Body of pancreas (tissue), 4 donors: ENCODE measurements around the gene USP5. TPM values are rescaled to one million over a fixed set of nuclear protein-coding genes. Genes with fewer than 3 reads are reported as not detected.

Experiments
- ATAC-seq: fragments of 150-250 bp; one replicate; pipeline ENCODE4 v1.9.1; 2016
- DNase-seq, 4 donors: peaks; one replicate each; pipeline ENCODE4 v3.0.0-alpha.2; 2019
- H3K27ac ChIP-seq, 4 donors: fragments of 200-600 bp; sonication (generic); 1 replicate in 3 of 4; 2 replicates in 1 of 4; pipeline versions ENCODE4 v1.5.1 to v1.6.1; 2016 to 2019; ENCODE audit warnings: mild to moderate bottlenecking in 1 of 4, mixed read lengths in 1 of 4, moderate library complexity in 1 of 4
- H3K27me3 ChIP-seq, 2 donors: fragments of 200-600 bp; sonication (generic); one replicate each; pipeline ENCODE4 v1.6.0; 2016; ENCODE audit warnings: mild to moderate bottlenecking in 1 of 2
- H3K36me3 ChIP-seq, 2 donors: fragments of 200-600 bp; sonication (generic); replicated peaks in 1 of 2; 2 replicates each; pipeline ENCODE4 v1.5.1; 2016; ENCODE audit warnings: low read depth in 2 of 2; ENCODE audit not compliant: insufficient read depth in 1 of 2
- H3K4me1 ChIP-seq: fragments of 200-600 bp; sonication (generic); one replicate; pipeline ENCODE4 v1.6.0; 2016
- H3K4me3 ChIP-seq, 2 donors: fragments of 200-600 bp; sonication (generic); 1 replicate in 1 of 2; 2 replicates in 1 of 2; pipeline ENCODE4 v1.5.1; 2016 to 2019
- H3K9me3 ChIP-seq, 3 donors: fragments of 200-600 bp; sonication (generic); 1 replicate in 2 of 3; 2 replicates in 1 of 3; pipeline ENCODE4 v1.5.1; 2016
- CTCF ChIP-seq, 7 experiments: fragments of 450-650 bp in 4 of 7; fragments of 200-600 bp in 3 of 7; sonication (generic) in 3 of 7; IDR thresholded peaks; one replicate each; pipeline ENCODE4 v1.5.1; 2016 to 2019; ENCODE audit warnings: antibody characterized with exemption in 7 of 7
- POLR2A ChIP-seq, 3 donors: fragments of 450-650 bp; IDR thresholded peaks; one replicate each; pipeline ENCODE4 v1.6.1; 2016; ENCODE audit warnings: antibody characterized with exemption in 3 of 3, mild to moderate bottlenecking in 2 of 3
- WGBS, 2 donors: methylation state at CpG; one replicate each; pipeline ENCODE4 v1.1.5; 2017; 5-methylcytosine and 5-hydroxymethylcytosine counted together
- intact Hi-C: fragments of 100-400 bp; cut with DNase I; formaldehyde crosslinking; loops from one replicate; pipeline ENCODE4 v1.15.1; 2023
- total RNA-seq, 2 donors: library from RNA; depleted of rRNA; stranded (reverse); fragments of >200 nt; gene quantifications; one replicate each; pipeline ENCODE4 v1.1.0, GENCODE V29; 2016

The USP5 gene
- total RNA-seq, 2 donors from 2014 or later, result 18.2 to 60.6 TPM

GRCh38 chr12:6849976-6850560 lies 1.9 kb upstream of the USP5 start:
- TF ChIP-seq CTCF (IDR thresholded peaks at IDR 0.05) (no peak), POLR2A (IDR thresholded peaks at IDR 0.05) (no peak)
- ATAC-seq (no peak), DNase-seq (no peak)
- Histone ChIP-seq H3K9me3 (no peaks in the 10 kb centered on the region), H3K4me1 (peaks cover 28% of the 10 kb centered on the region), H3K27me3 (no peaks in the 10 kb centered on the region), H3K4me3 (no peak overlapping the region), H3K36me3 (no peaks in the 10 kb centered on the region), H3K27ac (no peak overlapping the region)
- WGBS, 2 donors, result 71 to 72% methylated on average over 10 of the region's 10 CpGs
- intact Hi-C loops, result no loop called here

GRCh38 chr12:6850796-6851152 lies 1.2 kb upstream of the USP5 start:
- H3K27me3 ChIP-seq, result no peaks in the 10 kb centered on the region
- peaks cover 0 to 1% of the 10 kb centered on the region in 2 donors for H3K36me3 ChIP-seq
- 42 to 49% methylated on average over 15 to 16 of the region's 16 CpGs for WGBS, 2 donors
- H3K9me3 ChIP-seq, result no peaks in the 10 kb centered on the region
- H3K4me1 ChIP-seq, result peaks cover 28% of the 10 kb centered on the region
- intact Hi-C loops, result no loop called here
- ATAC-seq (no peak), DNase-seq (no peak)
- H3K4me3 ChIP-seq, result no peak overlapping the region
- peak overlapping the region in 2 of 4 donors; percentile 98 for H3K27ac ChIP-seq
- TF ChIP-seq POLR2A (IDR thresholded peaks at IDR 0.05) (no peak), CTCF (IDR thresholded peaks at IDR 0.05) (no peak)

DNA sequence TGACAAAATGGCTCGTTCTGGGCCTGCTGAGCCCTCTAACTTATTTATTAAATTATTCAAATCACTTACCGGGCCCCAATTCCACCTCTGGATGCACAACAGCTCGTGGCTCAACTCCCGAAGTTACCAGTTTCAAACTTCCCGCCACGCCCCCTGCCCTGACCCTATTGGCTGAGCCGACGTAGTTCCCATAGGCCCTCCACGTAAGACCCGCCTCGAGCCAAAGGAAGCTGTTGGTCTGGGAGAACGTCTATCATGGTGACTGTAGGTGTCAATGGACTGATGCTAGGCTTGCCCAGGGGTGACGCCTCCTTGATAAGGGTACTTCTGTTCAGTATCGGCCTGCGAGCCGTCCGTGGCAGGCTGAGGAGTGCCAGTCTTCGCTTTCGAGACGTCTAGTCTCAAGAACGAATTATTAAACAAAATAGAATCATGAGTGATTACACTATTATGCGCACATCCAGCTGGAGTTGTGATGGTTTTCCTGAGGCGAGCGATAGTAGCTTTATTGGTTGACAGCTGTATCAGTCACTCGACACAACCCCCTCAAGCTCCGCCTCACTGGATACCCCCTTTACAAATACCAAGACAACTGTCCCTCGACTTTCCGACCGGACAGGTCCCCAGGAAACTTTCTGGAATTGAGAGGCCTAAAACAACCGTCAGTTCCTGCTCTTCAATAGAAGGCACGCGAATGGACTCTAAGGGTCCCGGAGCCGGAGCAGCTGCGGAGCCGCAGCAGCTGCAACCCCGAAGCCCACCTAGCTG lies 613 bp upstream of the USP5 start, which contains the start of gene CDCA3:
CDCA3 (minus strand) TSS at position 134 of the 768 bp plus-strand sequence. CDS start 334 bp downstream, outside the sequence.
- peaks cover 28% of the 10 kb centered on the region for H3K4me1 ChIP-seq
- intact Hi-C loops, result no loop called here
- H3K4me3 ChIP-seq, result peak within 1 kb of the TSS; percentile 45 to 68
- no peaks in the 10 kb centered on the region for H3K27me3 ChIP-seq
- H3K27ac ChIP-seq, result peak within 1 kb of the TSS; percentile 91 to 98 (median 98)
- 0% methylated on average over 33 to 37 of the region's 37 CpGs for WGBS, 2 donors
- peaks cover 4 to 6% of the 10 kb centered on the region in 2 donors for H3K36me3 ChIP-seq
- no peaks in the 10 kb centered on the region for H3K9me3 ChIP-seq
- peak; percentile 96 to 99 (median 98) for DNase-seq
- peak; percentile 79 for ATAC-seq
- TF ChIP-seq CTCF (IDR thresholded peaks at IDR 0.05) (peak in 3 of 7 experiments; percentile 6 to 18 (median 13)), POLR2A (IDR thresholded peaks at IDR 0.05) (peak; percentile 80 to 98 (median 98))

DNA sequence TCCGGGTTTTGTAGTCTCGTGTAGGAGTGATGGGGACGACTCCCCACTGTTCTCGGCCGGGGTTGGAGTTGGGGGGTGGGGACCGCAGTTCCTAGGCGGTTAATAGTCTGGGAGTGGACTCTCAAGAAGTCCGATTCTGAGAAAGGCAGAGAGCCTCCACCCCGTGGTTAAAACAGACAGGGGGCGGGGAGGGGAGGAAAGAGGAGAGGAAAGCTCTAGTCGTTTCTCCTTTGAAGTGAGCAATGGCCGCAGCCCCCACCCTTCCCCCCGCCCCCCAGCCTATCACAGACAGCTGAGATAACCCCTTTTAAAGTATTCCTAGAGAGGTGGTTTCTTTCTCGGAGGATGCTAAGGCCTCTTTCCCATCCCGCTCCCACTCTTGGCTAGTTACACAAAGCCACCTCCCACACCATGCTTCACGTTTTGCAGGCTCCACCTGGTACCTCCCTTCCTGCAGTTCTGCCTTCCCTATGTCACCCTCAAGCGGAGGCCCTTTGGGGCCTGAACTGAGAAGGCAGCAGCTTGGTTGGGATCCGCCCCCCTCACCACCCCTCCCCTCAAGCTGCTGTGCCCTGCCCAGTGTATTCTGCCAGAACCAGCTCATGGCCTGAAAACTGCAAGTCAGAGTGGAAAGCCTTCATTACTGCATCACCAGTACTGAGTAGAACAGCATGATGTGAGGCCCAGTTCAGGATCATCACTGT lies 853 bp downstream of the USP5 start:
- H3K27me3 ChIP-seq, result no peaks in the 10 kb centered on the region
- H3K4me3 ChIP-seq, result peak overlapping the region in 1 of 2 donors; percentile 45
- WGBS, 2 donors, result 3 to 4% methylated on average over 17 to 18 of the region's 18 CpGs
- peaks cover 6 to 8% of the 10 kb centered on the region in 2 donors for H3K36me3 ChIP-seq
- ATAC-seq (no peak), DNase-seq (peak in 1 of 4 donors; percentile 22)
- peaks cover 28% of the 10 kb centered on the region for H3K4me1 ChIP-seq
- no peak for TF ChIP-seq CTCF (IDR thresholded peaks at IDR 0.05)
- no peak for TF ChIP-seq POLR2A (IDR thresholded peaks at IDR 0.05)
- peak overlapping the region in 2 of 4 donors; percentile 98 for H3K27ac ChIP-seq
- H3K9me3 ChIP-seq, result no peaks in the 10 kb centered on the region
- intact Hi-C loops, result no loop called here
